NOMO-1 treated with DMSO at 0.1 percent for 48 hours (cell line): Measurements from ENCODE around the gene PNN.
"Not testable (repeated sequence)": the region's sequence is repeated elsewhere in the genome, so short reads cannot be mapped to it uniquely, and the experiment has no call there.

Source experiments
- DNase-seq: peaks from one replicate; lab custom pipeline; 2025; ENCODE audit not compliant: unreplicated experiment; lab: John Stamatoyannopoulos, UW

The PNN gene

GRCh38 chr14:39181026-39181692 is 6.1 kb downstream of the PNN start:
- no peak for DNase-seq

DNA sequence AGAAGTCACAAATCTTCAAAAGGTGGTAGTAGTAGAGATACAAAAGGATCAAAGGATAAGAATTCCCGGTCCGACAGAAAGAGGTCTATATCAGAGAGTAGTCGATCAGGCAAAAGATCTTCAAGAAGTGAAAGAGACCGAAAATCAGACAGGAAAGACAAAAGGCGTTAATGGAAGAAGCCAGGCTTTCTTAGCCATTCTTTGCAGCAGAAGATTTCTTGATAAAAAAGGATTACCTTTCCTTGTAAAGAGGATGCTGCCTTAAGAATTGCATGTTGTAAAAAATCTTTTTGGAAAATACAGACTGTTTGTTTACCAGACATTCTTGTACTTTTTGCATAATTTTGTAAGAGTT is 6.6 kb downstream of the PNN start:
- DNase-seq = no peak

GRCh38 chr14:39182770-39183684 is 8.0 kb downstream of the PNN start:
- no peak for DNase-seq

DNA sequence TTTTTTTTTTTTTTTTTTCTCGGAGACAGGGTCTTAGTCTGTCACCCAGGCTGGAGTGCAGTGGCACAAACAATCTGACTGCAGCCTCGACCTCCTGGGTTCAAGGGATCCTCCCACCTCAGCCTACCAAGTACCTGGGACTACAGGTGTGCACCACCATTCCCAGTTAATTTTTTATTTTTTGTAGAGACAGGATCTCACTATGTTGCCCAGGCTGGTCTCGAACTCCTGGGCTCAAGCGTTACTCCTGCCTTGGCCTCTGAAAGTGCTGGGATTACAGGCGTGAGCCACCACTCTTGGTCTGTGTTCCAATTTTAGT is 8.6 kb downstream of the PNN start:
- DNase-seq = not testable (repeated sequence)

GRCh38 chr14:39184628-39185255 is 9.7 kb downstream of the PNN start:
- no peak for DNase-seq

DNA sequence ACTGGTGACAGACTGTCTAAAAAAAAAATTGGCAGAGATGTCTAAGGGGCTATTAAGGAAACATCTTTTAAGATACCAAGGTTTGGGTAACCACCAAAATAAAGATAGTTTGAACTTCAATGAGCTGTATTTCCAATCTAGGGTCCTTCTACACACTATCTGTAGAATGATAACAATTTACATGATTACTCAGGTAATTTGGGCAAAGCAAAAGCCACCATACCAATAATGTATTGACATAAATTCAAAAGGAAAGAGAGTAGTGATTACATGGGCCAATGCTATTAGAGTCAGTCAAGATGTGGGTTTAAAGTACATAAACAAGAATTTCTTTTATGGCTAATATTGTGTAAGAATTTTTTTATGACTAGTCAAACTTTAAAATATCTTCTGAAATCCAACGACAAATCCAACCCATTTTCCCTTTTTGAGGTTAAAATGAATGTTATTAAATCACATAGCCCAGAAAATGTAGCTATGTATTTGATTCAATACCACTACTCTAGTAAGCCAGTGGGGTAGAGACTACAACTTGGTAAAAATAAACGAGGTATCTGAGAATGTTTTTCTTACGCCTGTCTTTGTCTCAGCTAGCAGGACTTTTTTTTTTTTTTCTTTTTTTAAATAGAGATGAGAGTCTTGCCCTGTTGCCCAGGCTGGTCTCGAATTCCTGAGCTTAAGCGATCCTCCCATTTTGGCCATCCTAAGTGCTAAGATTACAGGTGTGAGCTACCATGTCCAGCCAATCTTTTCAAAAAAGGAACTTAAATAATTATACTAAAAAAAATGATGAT is 10.4 kb downstream of the PNN start:
- DNase-seq = no peak

DNA sequence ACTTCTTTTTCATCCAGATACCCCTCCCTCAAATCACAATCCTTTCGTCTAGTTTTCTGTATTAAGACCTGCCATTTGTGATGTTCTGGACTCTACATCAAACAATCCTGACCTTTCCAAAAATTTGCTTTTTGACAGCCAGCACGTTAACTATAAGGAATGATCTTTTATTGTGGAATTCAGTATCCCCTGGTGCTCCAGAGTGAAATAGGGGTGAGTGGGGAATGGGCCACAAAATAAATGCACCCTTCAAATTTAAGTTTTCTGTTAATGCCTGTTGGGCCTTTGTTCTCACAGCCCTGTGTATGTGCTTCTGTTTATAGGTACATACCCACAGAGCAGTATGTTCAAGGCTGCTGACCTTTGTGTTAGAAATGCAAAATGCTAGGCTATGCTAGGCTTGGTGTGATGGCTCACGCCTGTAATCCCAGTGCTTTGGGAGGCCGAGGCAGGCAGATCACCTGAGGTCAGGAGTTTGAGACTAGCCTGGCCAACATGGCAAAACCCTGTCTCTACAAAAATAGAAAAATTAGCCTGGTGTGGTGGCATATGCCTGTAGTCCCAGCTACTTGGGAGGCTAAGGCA is 12.0 kb downstream of the PNN start:
- no peak for DNase-seq

DNA sequence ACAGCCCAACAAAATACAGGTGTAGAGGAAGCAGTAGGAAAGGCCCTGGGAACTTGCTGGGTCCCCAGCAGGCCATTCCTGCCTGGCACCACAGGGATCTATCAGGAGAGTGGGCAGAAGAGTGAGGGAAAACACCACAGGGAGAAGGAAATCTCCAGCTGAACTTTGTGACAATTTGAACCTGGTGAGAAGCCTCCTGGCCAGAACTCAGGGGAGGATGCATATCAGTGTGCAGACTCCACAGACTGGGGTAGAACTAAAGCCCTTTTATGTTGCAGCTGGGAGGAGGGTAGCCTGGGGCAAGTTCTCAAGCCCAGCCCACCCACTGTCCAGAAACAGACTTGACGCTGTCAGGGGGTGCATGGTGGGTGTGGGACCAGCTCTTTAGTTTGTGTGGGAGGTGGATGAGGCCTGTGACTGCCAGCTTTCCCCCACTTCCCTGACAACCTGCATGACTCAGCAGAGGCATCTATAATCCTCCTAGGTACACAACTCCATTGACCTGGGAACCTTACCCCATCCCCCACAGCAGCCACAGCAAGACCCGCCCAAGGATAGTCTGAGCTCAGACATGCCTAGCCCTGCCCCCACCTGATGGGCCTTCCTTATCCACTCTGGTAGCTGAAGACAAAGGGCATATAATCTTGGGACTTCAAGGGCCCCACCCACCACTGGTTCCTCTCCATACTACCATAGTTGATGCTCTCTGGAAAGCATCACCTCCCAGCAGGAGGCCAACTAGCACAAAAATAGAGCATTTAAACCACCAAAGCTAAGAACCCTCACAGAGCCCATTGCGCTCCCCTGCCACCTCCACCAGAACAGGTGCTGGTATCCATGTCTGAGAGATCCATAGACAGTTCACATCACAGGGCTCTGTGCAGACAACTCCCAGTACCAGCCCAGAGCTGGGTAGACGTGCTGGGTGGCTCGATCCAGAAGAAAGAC is 28.9 kb downstream of the PNN start:
- no peak for DNase-seq

GRCh38 chr14:39207430-39207829 is 32.4 kb downstream of the PNN start:
- not testable (repeated sequence) for DNase-seq

DNA sequence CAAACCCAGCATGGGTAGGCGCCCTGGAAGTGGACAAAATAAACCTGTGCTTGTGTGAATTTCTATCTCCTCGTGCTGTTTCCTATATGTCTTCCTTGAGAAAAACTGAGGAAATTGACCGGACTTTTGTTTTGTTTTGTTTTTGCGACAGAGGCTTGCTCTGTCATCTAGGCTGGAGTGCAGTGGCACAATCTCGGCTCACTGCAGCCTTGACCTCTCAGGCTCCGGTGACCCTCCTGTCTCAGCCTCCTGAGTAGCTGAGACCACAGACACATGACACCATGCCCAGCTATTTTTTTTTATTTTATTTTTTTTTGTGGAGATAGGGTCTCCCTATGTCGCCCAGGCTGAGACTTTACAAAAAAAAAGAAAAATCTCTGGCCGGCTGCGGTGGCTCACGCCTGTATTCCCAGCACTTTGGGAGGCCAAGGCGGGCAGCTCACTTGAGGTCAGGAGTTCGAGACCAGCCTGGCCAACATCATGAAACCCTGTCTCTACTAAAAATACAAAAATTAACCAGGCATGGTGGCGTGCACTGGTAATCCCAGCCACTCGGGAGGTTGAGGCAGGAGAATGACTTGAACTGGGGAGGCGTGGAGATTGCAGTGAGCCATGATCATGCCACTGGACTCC is 36.2 kb downstream of the PNN start:
- no peak for DNase-seq

- no peak for DNase-seq
Measured at GRCh38 chr14:39212034-39212433, 37.0 kb downstream of the PNN start.

GRCh38 chr14:39212693-39213092 is 37.6 kb downstream of the PNN start:
- DNase-seq = peak; percentile 28

GRCh38 chr14:39217214-39217879 is 42.3 kb downstream of the PNN start:
- DNase-seq = peak; percentile 7

- DNase-seq = no peak
Measured at GRCh38 chr14:39218171-39218769, 43.2 kb downstream of the PNN start.

DNA sequence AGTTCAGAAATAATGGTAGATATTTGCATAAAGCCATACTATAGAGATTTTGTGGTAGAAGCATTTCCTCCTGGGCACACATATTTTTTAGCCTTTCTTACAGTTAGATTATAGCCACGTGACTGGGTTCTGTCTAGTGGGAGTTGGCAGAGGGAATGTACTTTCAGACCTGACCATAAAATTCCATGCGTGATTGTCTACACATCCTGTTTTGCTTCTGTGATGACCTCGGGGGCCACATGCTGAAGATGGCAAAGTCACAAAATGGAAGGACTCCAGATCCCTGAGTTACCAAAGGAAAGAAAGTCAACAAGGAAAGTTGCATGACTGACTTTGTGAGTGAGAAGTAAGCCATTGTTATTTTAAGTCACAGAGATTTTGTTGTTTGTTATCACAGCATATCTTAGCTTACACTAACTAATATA is 44.0 kb downstream of the PNN start:
- DNase-seq = no peak

DNA sequence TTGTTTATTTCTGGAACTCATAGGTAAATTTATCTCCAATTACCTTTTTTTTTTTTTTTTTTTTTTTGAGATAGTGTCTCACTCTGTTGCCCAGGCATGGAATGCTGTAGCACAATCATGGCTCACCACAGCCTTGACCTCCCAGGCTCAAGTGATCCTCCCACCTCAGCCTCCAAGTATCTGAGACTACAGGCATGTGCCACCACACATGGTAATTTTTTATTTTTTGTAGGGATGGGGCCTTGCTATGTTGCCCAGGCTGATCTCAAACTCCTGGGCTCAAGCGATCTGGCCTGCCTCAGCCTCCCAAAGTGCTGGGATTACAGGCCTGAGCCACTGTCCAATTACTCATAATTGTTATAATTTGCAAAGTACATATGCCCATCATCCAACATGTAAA is 45.4 kb downstream of the PNN start:
- not testable (repeated sequence) for DNase-seq

DNA sequence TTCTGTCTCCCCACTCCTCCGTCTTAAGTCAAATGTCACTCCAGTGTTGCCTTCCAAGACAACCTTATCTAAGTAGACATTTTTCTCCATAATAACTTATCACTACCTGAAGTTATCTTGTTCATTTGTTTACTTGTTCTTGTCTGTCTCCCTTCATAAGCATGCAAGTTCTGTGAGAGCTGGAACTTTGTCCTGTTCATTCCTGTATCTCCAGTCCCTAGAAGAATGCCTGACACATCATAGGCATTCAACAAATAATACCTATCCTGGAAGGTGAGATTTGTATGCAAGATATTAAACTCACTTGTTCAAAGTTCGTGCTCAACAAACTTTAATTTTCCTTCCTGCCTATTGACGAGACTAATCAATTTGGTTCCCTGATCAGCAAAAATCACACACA is 53.0 kb downstream of the PNN start:
- no peak for DNase-seq

- DNase-seq = no peak
Measured at GRCh38 chr14:39228509-39229221, 53.6 kb downstream of the PNN start.
